Right lobe of liver (tissue), 4 donors: ENCODE results near the gene SYT3.

Experiments
- POLR2A ChIP-seq: fragments of 450-650 bp; IDR thresholded peaks from one replicate; pipeline ENCODE4 v1.6.1; 2017; ENCODE audit warnings: antibody characterized with exemption, mild to moderate bottlenecking
- TF ChIP-seq, protein P1 (sequence below), 4 donors: fragments of 200-600 bp in 3 of 4; fragments of 450-650 bp in 1 of 4; IDR thresholded peaks; one replicate each; pipeline versions ENCODE4 v1.5.1 to v1.8.0; 2016 to 2022; ENCODE audit warnings: antibody characterized with exemption in 4 of 4, mild to moderate bottlenecking in 2 of 4
- donor health status: DM: no; HTN: no; CAD: no.
- donor health status: DM: no; HTN: no; CAD: no.
- donor health status: DM: no; HTN: yes; CAD: no.

DNA sequence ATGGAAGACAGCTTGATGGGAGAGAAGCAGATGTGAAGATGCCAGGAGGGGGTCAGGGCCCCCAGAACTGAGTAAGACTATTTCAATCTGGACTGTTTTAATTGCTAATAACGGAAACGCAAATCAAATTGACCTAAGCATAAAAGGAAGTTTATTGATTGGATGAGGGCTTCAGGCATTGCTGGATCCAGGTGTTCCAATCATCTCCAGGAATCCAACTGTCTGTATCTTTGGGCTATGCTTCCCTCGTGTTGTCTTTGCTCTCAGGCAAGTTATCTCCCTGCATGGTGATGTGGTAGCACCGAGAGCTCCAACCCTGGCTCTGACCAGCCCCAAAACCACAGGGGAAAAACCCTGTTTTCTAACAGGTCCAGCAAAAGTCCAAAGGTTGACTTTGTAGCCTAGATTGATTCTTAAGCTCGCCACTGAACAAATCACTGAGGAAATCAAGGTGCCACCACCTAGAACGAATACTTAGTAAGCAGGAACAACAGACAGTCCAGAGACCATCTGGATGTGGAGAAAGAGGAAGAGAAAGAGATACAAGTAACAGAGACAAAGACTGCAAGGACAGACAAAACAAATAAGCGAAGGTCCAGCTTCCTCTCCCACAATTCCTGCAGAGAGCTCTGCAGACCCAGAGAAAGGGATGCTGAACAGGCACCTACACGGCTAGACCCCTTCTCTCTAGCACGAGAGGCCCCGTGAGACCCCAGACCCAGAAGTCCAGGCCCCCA, 8.4 kb upstream of the SYT3 start:
- TF ChIP-seq, protein P1, sequence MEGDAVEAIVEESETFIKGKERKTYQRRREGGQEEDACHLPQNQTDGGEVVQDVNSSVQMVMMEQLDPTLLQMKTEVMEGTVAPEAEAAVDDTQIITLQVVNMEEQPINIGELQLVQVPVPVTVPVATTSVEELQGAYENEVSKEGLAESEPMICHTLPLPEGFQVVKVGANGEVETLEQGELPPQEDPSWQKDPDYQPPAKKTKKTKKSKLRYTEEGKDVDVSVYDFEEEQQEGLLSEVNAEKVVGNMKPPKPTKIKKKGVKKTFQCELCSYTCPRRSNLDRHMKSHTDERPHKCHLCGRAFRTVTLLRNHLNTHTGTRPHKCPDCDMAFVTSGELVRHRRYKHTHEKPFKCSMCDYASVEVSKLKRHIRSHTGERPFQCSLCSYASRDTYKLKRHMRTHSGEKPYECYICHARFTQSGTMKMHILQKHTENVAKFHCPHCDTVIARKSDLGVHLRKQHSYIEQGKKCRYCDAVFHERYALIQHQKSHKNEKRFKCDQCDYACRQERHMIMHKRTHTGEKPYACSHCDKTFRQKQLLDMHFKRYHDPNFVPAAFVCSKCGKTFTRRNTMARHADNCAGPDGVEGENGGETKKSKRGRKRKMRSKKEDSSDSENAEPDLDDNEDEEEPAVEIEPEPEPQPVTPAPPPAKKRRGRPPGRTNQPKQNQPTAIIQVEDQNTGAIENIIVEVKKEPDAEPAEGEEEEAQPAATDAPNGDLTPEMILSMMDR (IDR thresholded peaks at IDR 0.05), result no peak
- no peak for TF ChIP-seq POLR2A
